ENCODE data around the gene KIAA2012. TPM values are rescaled to one million over a fixed set of nuclear protein-coding genes. Genes with fewer than 3 reads are reported as not detected.

KIAA2012 gene
- polyA plus RNA-seq, 1 donor (not counting 4 experiments of a cell fraction or from before 2014, with no cell fraction given), result not detected

- TF ChIP-seq, protein P1, sequence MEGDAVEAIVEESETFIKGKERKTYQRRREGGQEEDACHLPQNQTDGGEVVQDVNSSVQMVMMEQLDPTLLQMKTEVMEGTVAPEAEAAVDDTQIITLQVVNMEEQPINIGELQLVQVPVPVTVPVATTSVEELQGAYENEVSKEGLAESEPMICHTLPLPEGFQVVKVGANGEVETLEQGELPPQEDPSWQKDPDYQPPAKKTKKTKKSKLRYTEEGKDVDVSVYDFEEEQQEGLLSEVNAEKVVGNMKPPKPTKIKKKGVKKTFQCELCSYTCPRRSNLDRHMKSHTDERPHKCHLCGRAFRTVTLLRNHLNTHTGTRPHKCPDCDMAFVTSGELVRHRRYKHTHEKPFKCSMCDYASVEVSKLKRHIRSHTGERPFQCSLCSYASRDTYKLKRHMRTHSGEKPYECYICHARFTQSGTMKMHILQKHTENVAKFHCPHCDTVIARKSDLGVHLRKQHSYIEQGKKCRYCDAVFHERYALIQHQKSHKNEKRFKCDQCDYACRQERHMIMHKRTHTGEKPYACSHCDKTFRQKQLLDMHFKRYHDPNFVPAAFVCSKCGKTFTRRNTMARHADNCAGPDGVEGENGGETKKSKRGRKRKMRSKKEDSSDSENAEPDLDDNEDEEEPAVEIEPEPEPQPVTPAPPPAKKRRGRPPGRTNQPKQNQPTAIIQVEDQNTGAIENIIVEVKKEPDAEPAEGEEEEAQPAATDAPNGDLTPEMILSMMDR (optimal IDR thresholded peaks at IDR 0.05 in 1 of 3, IDR thresholded peaks at IDR 0.05 in 1 of 3, conservative IDR thresholded peaks at IDR 0.05 in 1 of 3; ENCODE audit: extremely low read depth in 1 of 3, insufficient read depth in 2 of 3, low read length in 3 of 3), result peak in 2 of 3 experiments; percentile 39 to 51
- TF ChIP-seq EZH2 (IDR thresholded peaks at IDR 0.05; ENCODE audit: low read length), result no peak
- peak; percentile 32 for FAIRE-seq
- no peak overlapping the region for H2AFZ ChIP-seq (ENCODE audit: control insufficient read depth, low read length)
These were observed 829 bp upstream of the KIAA2012 start for GRCh38 chr2:202072226-202072625.

GRCh38 chr2:202074324-202074723 lies 1.3 kb downstream of the KIAA2012 start:
- TF ChIP-seq EZH2 (IDR thresholded peaks at IDR 0.05; ENCODE audit: low read length), result no peak
- TF ChIP-seq, protein P1 (optimal IDR thresholded peaks at IDR 0.05 in 1 of 3, IDR thresholded peaks at IDR 0.05 in 1 of 3, conservative IDR thresholded peaks at IDR 0.05 in 1 of 3; ENCODE audit: extremely low read depth in 1 of 3, insufficient read depth in 2 of 3, low read length in 3 of 3), result no peak
- Histone ChIP-seq H3K9me1 (ENCODE audit: control insufficient read depth, extremely low read depth, insufficient read depth, low read length) (no peaks in the 10 kb centered on the region), H3K27me3 (ENCODE audit: control insufficient read depth, extremely low read depth, insufficient read depth, low read length) (no peaks in the 10 kb centered on the region), H3K4me1 (ENCODE audit: control insufficient read depth, extremely low read depth, insufficient read depth, low read length) (no peaks in the 10 kb centered on the region), H3K9ac (ENCODE audit: control insufficient read depth, extremely low read depth, insufficient read depth, low read length) (no peak overlapping the region), H3K4me2 (ENCODE audit: control insufficient read depth, extremely low read depth, insufficient read depth, low read depth, low read length) (no peak overlapping the region), H3K9me3 (ENCODE audit: control insufficient read depth, low read depth, low read length) (no peaks in the 10 kb centered on the region), H4K20me1 (ENCODE audit: control insufficient read depth, extremely low read depth, insufficient read depth, low read length) (no peaks in the 10 kb centered on the region), H2AFZ (ENCODE audit: control insufficient read depth, low read length) (no peak overlapping the region), H3K79me2 (ENCODE audit: control insufficient read depth, insufficient read depth, low read length) (no peaks in the 10 kb centered on the region), H3K27ac (ENCODE audit: control insufficient read depth, insufficient read depth, low read length) (no peak overlapping the region), H3K4me3 (ENCODE audit: control insufficient read depth in 2 of 3, extremely low read depth in 1 of 3, insufficient read depth in 2 of 3, low read depth in 1 of 3, low read length in 3 of 3) (no peak overlapping the region), H3K36me3 (ENCODE audit: control insufficient read depth in 2 of 2, extremely low read depth in 1 of 2, insufficient read depth in 2 of 2, low read length in 2 of 2) (no peaks in the 10 kb centered on the region)
- DNase-seq (ENCODE audit: low read depth, low spot score) (no peak), FAIRE-seq (no peak)
- dilution Hi-C loops (cut with MboI; ENCODE audit: extremely low pct_ligation_motif_present, low sequenced_read_pairs), result no loop called here

More at GRCh38 chr2:202072226-202072625, 829 bp upstream of the KIAA2012 start:
- no peak overlapping the region for H3K4me3 ChIP-seq (ENCODE audit: control insufficient read depth in 2 of 3, extremely low read depth in 1 of 3, insufficient read depth in 2 of 3, low read depth in 1 of 3, low read length in 3 of 3)
- H3K27ac ChIP-seq (ENCODE audit: control insufficient read depth, insufficient read depth, low read length), result no peak overlapping the region
- H3K9me1 ChIP-seq (ENCODE audit: control insufficient read depth, extremely low read depth, insufficient read depth, low read length), result no peaks in the 10 kb centered on the region
- H3K4me2 ChIP-seq (ENCODE audit: control insufficient read depth, extremely low read depth, insufficient read depth, low read depth, low read length), result no peak overlapping the region
- H3K4me1 ChIP-seq (ENCODE audit: control insufficient read depth, extremely low read depth, insufficient read depth, low read length), result no peaks in the 10 kb centered on the region
- no peak for DNase-seq (ENCODE audit: low read depth, low spot score)
- no peaks in the 10 kb centered on the region for H3K36me3 ChIP-seq (ENCODE audit: control insufficient read depth in 2 of 2, extremely low read depth in 1 of 2, insufficient read depth in 2 of 2, low read length in 2 of 2)
- no peaks in the 10 kb centered on the region for H3K27me3 ChIP-seq (ENCODE audit: control insufficient read depth, extremely low read depth, insufficient read depth, low read length)
- H3K79me2 ChIP-seq (ENCODE audit: control insufficient read depth, insufficient read depth, low read length), result no peaks in the 10 kb centered on the region
- no peaks in the 10 kb centered on the region for H4K20me1 ChIP-seq (ENCODE audit: control insufficient read depth, extremely low read depth, insufficient read depth, low read length)
- dilution Hi-C loops (cut with MboI; ENCODE audit: extremely low pct_ligation_motif_present, low sequenced_read_pairs), result no loop called here
- H3K9me3 ChIP-seq (ENCODE audit: control insufficient read depth, low read depth, low read length), result no peaks in the 10 kb centered on the region
- H3K9ac ChIP-seq (ENCODE audit: control insufficient read depth, extremely low read depth, insufficient read depth, low read length), result no peak overlapping the region
